ENCODE measurements around the gene ABCD3. TPM values are rescaled to one million over a fixed set of nuclear protein-coding genes. Genes with fewer than 3 reads are reported as not detected.

The ABCD3 gene
- total and polyA plus RNA-seq, 2 donors (not counting 1 experiment from before 2014, with no cell fraction given) = 26.4 to 34.0 TPM

DNA sequence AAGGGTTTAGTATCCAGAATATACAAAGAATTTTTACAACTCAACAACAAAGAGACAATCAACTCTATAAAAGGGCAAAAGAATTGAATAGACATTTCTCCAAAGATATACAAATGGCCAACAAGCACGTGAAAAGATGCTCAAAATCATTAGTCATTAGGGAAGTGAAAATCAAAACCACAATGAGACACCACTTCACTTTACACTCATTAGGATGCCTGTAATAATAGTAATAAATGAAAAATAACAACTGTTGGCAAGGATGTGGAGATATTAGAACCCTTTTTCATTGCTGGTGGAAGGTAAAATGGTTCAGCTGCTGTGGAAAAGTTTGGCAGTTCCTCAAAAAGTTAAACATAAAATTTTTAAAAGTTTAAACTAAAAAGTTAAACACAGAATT lies 7.0 kb upstream of the ABCD3 start:
- H3K9me3 ChIP-seq (ENCODE audit: control insufficient read depth, insufficient read depth, low read depth, low read length) = no peaks in the 10 kb centered on the region
- H3K27ac ChIP-seq (ENCODE audit: insufficient read depth, low read length) = no peak overlapping the region
- no peaks in the 10 kb centered on the region for H3K79me2 ChIP-seq (ENCODE audit: control insufficient read depth, insufficient read depth, low read length)
- no peak overlapping the region for H2AFZ ChIP-seq (ENCODE audit: low read length)
- peak in 1 of 2 donors; percentile 62 for DNase-seq (ENCODE audit: low read depth in 2 of 2)
- no peaks in the 10 kb centered on the region for H3K4me1 ChIP-seq (ENCODE audit: control insufficient read depth, extremely low read depth, insufficient read depth, low read length)
- H3K4me2 ChIP-seq (ENCODE audit: extremely low read depth, insufficient read depth, low read length) = no peak overlapping the region
- no peaks in the 10 kb centered on the region for H3K36me3 ChIP-seq (ENCODE audit: control insufficient read depth, insufficient read depth, low read length)
- H3K27me3 ChIP-seq (ENCODE audit: control insufficient read depth, insufficient read depth, low read length) = peaks cover 2% of the 10 kb centered on the region
- H3K9ac ChIP-seq (ENCODE audit: insufficient read depth, low read length) = no peak overlapping the region
- TF ChIP-seq EZH2 (IDR thresholded peaks at IDR 0.05; ENCODE audit: low read length, missing control alignments) = no peak
- TF ChIP-seq, protein P1, sequence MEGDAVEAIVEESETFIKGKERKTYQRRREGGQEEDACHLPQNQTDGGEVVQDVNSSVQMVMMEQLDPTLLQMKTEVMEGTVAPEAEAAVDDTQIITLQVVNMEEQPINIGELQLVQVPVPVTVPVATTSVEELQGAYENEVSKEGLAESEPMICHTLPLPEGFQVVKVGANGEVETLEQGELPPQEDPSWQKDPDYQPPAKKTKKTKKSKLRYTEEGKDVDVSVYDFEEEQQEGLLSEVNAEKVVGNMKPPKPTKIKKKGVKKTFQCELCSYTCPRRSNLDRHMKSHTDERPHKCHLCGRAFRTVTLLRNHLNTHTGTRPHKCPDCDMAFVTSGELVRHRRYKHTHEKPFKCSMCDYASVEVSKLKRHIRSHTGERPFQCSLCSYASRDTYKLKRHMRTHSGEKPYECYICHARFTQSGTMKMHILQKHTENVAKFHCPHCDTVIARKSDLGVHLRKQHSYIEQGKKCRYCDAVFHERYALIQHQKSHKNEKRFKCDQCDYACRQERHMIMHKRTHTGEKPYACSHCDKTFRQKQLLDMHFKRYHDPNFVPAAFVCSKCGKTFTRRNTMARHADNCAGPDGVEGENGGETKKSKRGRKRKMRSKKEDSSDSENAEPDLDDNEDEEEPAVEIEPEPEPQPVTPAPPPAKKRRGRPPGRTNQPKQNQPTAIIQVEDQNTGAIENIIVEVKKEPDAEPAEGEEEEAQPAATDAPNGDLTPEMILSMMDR (conservative IDR thresholded peaks at IDR 0.05 in 1 of 2, IDR thresholded peaks at IDR 0.05 in 1 of 2; ENCODE audit: low read depth in 1 of 2, low read length in 2 of 2) = no peak
- H4K20me1 ChIP-seq (ENCODE audit: control insufficient read depth, extremely low read depth, insufficient read depth, low read length) = no peaks in the 10 kb centered on the region
- H3K4me3 ChIP-seq (replicated peaks in 1 of 4; ENCODE audit: control extremely low read depth in 1 of 4, insufficient read depth in 1 of 4, low read depth in 3 of 4, low read length in 4 of 4) = no peak overlapping the region

- H3K9me3 ChIP-seq (ENCODE audit: control insufficient read depth, insufficient read depth, low read depth, low read length) = no peaks in the 10 kb centered on the region
- no peaks in the 10 kb centered on the region for H4K20me1 ChIP-seq (ENCODE audit: control insufficient read depth, extremely low read depth, insufficient read depth, low read length)
- H3K27me3 ChIP-seq (ENCODE audit: control insufficient read depth, insufficient read depth, low read length) = peaks cover 2% of the 10 kb centered on the region
- no peak for DNase-seq (ENCODE audit: low read depth in 2 of 2)
- H3K9ac ChIP-seq (ENCODE audit: insufficient read depth, low read length) = no peak overlapping the region
- no peak for TF ChIP-seq EZH2 (IDR thresholded peaks at IDR 0.05; ENCODE audit: low read length, missing control alignments)
- TF ChIP-seq, protein P1 (conservative IDR thresholded peaks at IDR 0.05 in 1 of 2, IDR thresholded peaks at IDR 0.05 in 1 of 2; ENCODE audit: low read depth in 1 of 2, low read length in 2 of 2) = no peak
- H3K79me2 ChIP-seq (ENCODE audit: control insufficient read depth, insufficient read depth, low read length) = no peaks in the 10 kb centered on the region
- H3K4me1 ChIP-seq (ENCODE audit: control insufficient read depth, extremely low read depth, insufficient read depth, low read length) = peaks cover 6% of the 10 kb centered on the region
- no peak overlapping the region for H3K27ac ChIP-seq (ENCODE audit: insufficient read depth, low read length)
- H2AFZ ChIP-seq (ENCODE audit: low read length) = no peak overlapping the region
- no peak overlapping the region for H3K4me3 ChIP-seq (replicated peaks in 1 of 4; ENCODE audit: control extremely low read depth in 1 of 4, insufficient read depth in 1 of 4, low read depth in 3 of 4, low read length in 4 of 4)
- no peaks in the 10 kb centered on the region for H3K36me3 ChIP-seq (ENCODE audit: control insufficient read depth, insufficient read depth, low read length)
- H3K4me2 ChIP-seq (ENCODE audit: extremely low read depth, insufficient read depth, low read length) = no peak overlapping the region
Observed at GRCh38 chr1:94413311-94413710, 4.9 kb upstream of the ABCD3 start.

DNA sequence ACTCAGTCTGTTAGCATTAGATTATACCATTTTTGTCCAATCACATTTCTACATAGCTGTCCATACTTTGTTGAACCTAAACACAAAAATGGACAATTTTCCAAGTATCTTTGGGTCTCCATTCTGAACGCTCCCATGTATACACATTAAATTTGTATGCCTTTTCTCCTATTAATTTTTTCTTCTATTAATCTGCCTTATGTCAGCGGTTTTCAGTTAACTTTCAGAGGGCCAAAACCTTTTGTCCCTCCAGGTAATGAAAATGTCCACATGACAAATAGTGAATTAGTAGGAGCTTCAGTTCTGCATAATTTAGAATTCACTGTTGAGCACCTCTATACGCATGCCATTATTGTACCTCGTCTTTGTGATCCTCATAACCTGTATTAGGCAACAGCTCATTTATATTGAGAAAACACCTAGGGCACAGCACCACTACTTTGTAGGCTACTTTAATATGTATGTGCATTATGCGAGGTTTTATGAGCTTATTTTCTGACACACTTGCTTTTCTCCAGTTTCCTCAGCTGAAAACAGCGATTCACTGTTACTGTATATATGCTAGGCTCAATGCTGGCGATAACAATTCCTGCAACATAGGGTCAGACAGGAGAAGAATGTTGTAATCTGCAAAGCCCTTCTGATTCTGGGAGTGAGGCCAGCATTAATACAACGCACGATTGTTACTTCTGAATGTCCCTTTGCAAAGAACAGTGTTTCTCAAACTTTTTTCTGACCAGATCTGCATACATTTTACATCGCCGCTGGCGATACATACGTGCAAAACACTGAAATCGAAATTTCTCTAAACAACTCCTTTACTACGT lies 1.1 kb upstream of the ABCD3 start:
- Histone ChIP-seq H3K9me3 (ENCODE audit: control insufficient read depth, insufficient read depth, low read depth, low read length) (no peaks in the 10 kb centered on the region), H3K4me2 (ENCODE audit: extremely low read depth, insufficient read depth, low read length) (peak overlapping the region; percentile 36), H3K9ac (ENCODE audit: insufficient read depth, low read length) (peak overlapping the region; percentile 59), H2AFZ (ENCODE audit: low read length) (peak overlapping the region; percentile 86), H3K27ac (ENCODE audit: insufficient read depth, low read length) (peak overlapping the region; percentile 86), H3K36me3 (ENCODE audit: control insufficient read depth, insufficient read depth, low read length) (no peaks in the 10 kb centered on the region), H4K20me1 (ENCODE audit: control insufficient read depth, extremely low read depth, insufficient read depth, low read length) (no peaks in the 10 kb centered on the region), H3K27me3 (ENCODE audit: control insufficient read depth, insufficient read depth, low read length) (no peaks in the 10 kb centered on the region), H3K4me1 (ENCODE audit: control insufficient read depth, extremely low read depth, insufficient read depth, low read length) (peaks cover 6% of the 10 kb centered on the region), H3K79me2 (ENCODE audit: control insufficient read depth, insufficient read depth, low read length) (peaks cover 19% of the 10 kb centered on the region), H3K4me3 (replicated peaks in 1 of 4; ENCODE audit: control extremely low read depth in 1 of 4, insufficient read depth in 1 of 4, low read depth in 3 of 4, low read length in 4 of 4) (peak overlapping the region; percentile 34 to 95 (median 65))
- TF ChIP-seq, protein P1 (conservative IDR thresholded peaks at IDR 0.05 in 1 of 2, IDR thresholded peaks at IDR 0.05 in 1 of 2; ENCODE audit: low read depth in 1 of 2, low read length in 2 of 2) = no peak
- no peak for TF ChIP-seq EZH2 (IDR thresholded peaks at IDR 0.05; ENCODE audit: low read length, missing control alignments)
- DNase-seq (ENCODE audit: low read depth in 2 of 2) = peak; percentile 82 to 85

Measured in fibroblast of lung (primary cell).